Upper lobe of left lung (tissue), 6 donors: Measurements from ENCODE around the gene PER2. TPM values are rescaled to one million over a fixed set of nuclear protein-coding genes. Genes with fewer than 3 reads are reported as not detected.
"Not testable (repeated sequence)": the region's sequence is repeated elsewhere in the genome, so short reads cannot be mapped to it uniquely, and the experiment has no call there.

Experiments
- ATAC-seq, 2 donors: fragments of 200-7000 bp; cut with Tn5 transposase; one replicate each; pipeline ENCODE4 v1.9.1; 2022; ENCODE audit warnings: mild to moderate bottlenecking in 2 of 2, moderate library complexity in 2 of 2; ENCODE audit not compliant: low FRiP score in 2 of 2
- DNase-seq, 2 donors: peaks; one replicate each; pipeline ENCODE4 v3.0.0-alpha.2; 2019 to 2020
- H3K27ac ChIP-seq, 4 donors: fragments of 200-600 bp; sonication (generic); one replicate each; pipeline ENCODE4 v1.5.1; 2016 to 2019
- H3K27me3 ChIP-seq, 4 donors: fragments of 200-600 bp; sonication (generic); one replicate each; pipeline ENCODE4 v1.5.1; 2017 to 2019
- H3K36me3 ChIP-seq, 4 donors: fragments of 200-600 bp; sonication (generic); one replicate each; pipeline ENCODE4 v1.5.1; 2016 to 2019
- H3K4me1 ChIP-seq, 4 donors: fragments of 200-600 bp; sonication (generic); one replicate each; pipeline ENCODE4 v1.5.1; 2018 to 2019
- H3K4me3 ChIP-seq, 4 donors: fragments of 200-600 bp; sonication (generic); one replicate each; pipeline ENCODE4 v1.5.1; 2017 to 2019; ENCODE audit warnings: mild to moderate bottlenecking in 2 of 4, moderate library complexity in 1 of 4
- H3K9me3 ChIP-seq, 4 donors: fragments of 200-600 bp; sonication (generic); one replicate each; pipeline ENCODE4 v1.5.1; 2018 to 2019
- CTCF ChIP-seq, 6 experiments: fragments of 450-650 bp in 4 of 6; fragments of 200-600 bp in 2 of 6; sonication (generic) in 2 of 6; IDR thresholded peaks; one replicate each; pipeline ENCODE4 v1.5.1; 2016 to 2019; ENCODE audit warnings: antibody characterized with exemption in 6 of 6
- EP300 ChIP-seq, 4 donors: sonication (generic); formaldehyde crosslinking; IDR thresholded peaks; one replicate each; pipeline ENCODE4 v1.5.1; 2017; ENCODE audit warnings: antibody characterized with exemption in 4 of 4, control low read depth in 2 of 4
- POLR2A ChIP-seq, 4 donors: fragments of 450-650 bp; IDR thresholded peaks; one replicate each; pipeline ENCODE4 v1.5.1; 2016 to 2017; ENCODE audit warnings: antibody characterized with exemption in 4 of 4, mild to moderate bottlenecking in 2 of 4
- POLR2AphosphoS5 ChIP-seq, 2 donors: sonication (generic); formaldehyde crosslinking; IDR thresholded peaks; one replicate each; pipeline ENCODE4 v1.5.1; 2017; ENCODE audit warnings: antibody characterized with exemption in 2 of 2
- WGBS, 2 donors: methylation state at CpG; one replicate each; pipeline ENCODE4 v1.1.5; 2017 to 2018; 5-methylcytosine and 5-hydroxymethylcytosine counted together
- total RNA-seq, 6 donors: library from RNA; depleted of rRNA in 4 of 6; stranded (reverse); fragments of >200 nt in 4 of 6; gene quantifications; one replicate each; pipeline versions ENCODE4 v1.1.0 to v1.2.1, GENCODE V29; 2016 to 2021
- donor health status: DM: no; HTN: no; CAD: no; lungs with moderate emphysema.
- donor health status: DM: no; HTN: yes; CAD: no; lungs with severe emphysema.

The PER2 gene
- total RNA-seq, 6 donors from 2014 or later = 12.9 to 28.7 (median 18.1) TPM

- DNase-seq (no peak), ATAC-seq (no peak)
- TF ChIP-seq EP300 (IDR thresholded peaks at IDR 0.05) (no peak), CTCF (IDR thresholded peaks at IDR 0.05) (no peak), POLR2AphosphoS5 (IDR thresholded peaks at IDR 0.05) (no peak), POLR2A (IDR thresholded peaks at IDR 0.05) (no peak)
- 96 to 98% methylated on average over 3 of the region's 3 CpGs for WGBS, 2 donors
- Histone ChIP-seq H3K4me1 (no peaks in the 10 kb centered on the region), H3K27ac (no peak overlapping the region), H3K9me3 (no peaks in the 10 kb centered on the region), H3K4me3 (no peak overlapping the region), H3K27me3 (no peaks in the 10 kb centered on the region), H3K36me3 (peaks cover 0 to 48% (median 12%) of the 10 kb centered on the region in 4 donors)
Observed at GRCh38 chr2:238327751-238328150, 39.3 kb upstream of the PER2 start.

GRCh38 chr2:238326801-238327365 is 38.5 kb upstream of the PER2 start:
- TF ChIP-seq CTCF (IDR thresholded peaks at IDR 0.05) (no peak), POLR2A (IDR thresholded peaks at IDR 0.05) (no peak)
- Histone ChIP-seq H3K4me1 (peaks cover 0 to under 1% (median 0%) of the 10 kb centered on the region in 4 donors), H3K27me3 (no peaks in the 10 kb centered on the region), H3K4me3 (no peak overlapping the region), H3K27ac (no peak overlapping the region), H3K9me3 (no peaks in the 10 kb centered on the region), H3K36me3 (peaks cover 0 to 48% (median 12%) of the 10 kb centered on the region in 4 donors)
- WGBS, 2 donors = 96 to 98% methylated on average over 12 of the region's 12 CpGs
- DNase-seq (peak in 1 of 2 donors; percentile 44), ATAC-seq (no peak)

- no peak overlapping the region for H3K27ac ChIP-seq
- H3K36me3 ChIP-seq = peaks cover 0 to 48% (median 12%) of the 10 kb centered on the region in 4 donors
- no peak for ATAC-seq
- DNase-seq = no peak
- 89 to 90% methylated on average over 9 of the region's 9 CpGs for WGBS, 2 donors
- H3K4me1 ChIP-seq = peaks cover 7 to 11% (median 9%) of the 10 kb centered on the region in 4 donors
- no peaks in the 10 kb centered on the region for H3K27me3 ChIP-seq
- H3K4me3 ChIP-seq = no peak overlapping the region
- H3K9me3 ChIP-seq = no peaks in the 10 kb centered on the region
- TF ChIP-seq POLR2AphosphoS5 (IDR thresholded peaks at IDR 0.05) = no peak
- TF ChIP-seq EP300 (IDR thresholded peaks at IDR 0.05) = no peak
- no peak for TF ChIP-seq CTCF (IDR thresholded peaks at IDR 0.05)
- no peak for TF ChIP-seq POLR2A (IDR thresholded peaks at IDR 0.05)
Observed at GRCh38 chr2:238325694-238326093, 37.3 kb upstream of the PER2 start.

GRCh38 chr2:238324248-238324647 is 35.8 kb upstream of the PER2 start:
- DNase-seq, H3K27me3 ChIP-seq, H3K9me3 ChIP-seq, ATAC-seq, H3K27ac ChIP-seq, H3K4me3 ChIP-seq: not testable (repeated sequence)
- H3K4me1 ChIP-seq = peaks cover 11 to 20% (median 16%) of the 10 kb centered on the region in 4 donors
- WGBS, 2 donors = 86 to 93% methylated on average over 7 of the region's 7 CpGs
- peaks cover 0 to 33% (median 12%) of the 10 kb centered on the region in 4 donors for H3K36me3 ChIP-seq

- ATAC-seq (no peak), DNase-seq (no peak)
- Histone ChIP-seq H3K36me3 (peaks cover 0 to 21% (median 5%) of the 10 kb centered on the region in 4 donors), H3K4me1 (peaks cover 11 to 21% (median 17%) of the 10 kb centered on the region in 4 donors), H3K27me3 (no peaks in the 10 kb centered on the region), H3K4me3 (no peak overlapping the region), H3K27ac (no peak overlapping the region), H3K9me3 (no peaks in the 10 kb centered on the region)
- TF ChIP-seq CTCF (IDR thresholded peaks at IDR 0.05) = no peak
- TF ChIP-seq POLR2A (IDR thresholded peaks at IDR 0.05) = no peak
- TF ChIP-seq POLR2AphosphoS5 (IDR thresholded peaks at IDR 0.05) = no peak
- no peak for TF ChIP-seq EP300 (IDR thresholded peaks at IDR 0.05)
- WGBS, 2 donors = 90 to 96% methylated on average over 10 of the region's 10 CpGs
Observed at GRCh38 chr2:238322001-238322411, 33.6 kb upstream of the PER2 start.
